Neural crest cell (in vitro differentiated cells): Measurements from ENCODE around the gene LRRN4CL. TPM values are rescaled to one million over a fixed set of nuclear protein-coding genes. Genes with fewer than 3 reads are reported as not detected.
A peak's percentile ranks its signal among the peaks of the same experiment; 100 is the strongest.

Experiments used
- DNase-seq: peaks from one replicate; pipeline ENCODE4 v3.0.0; 2021; ENCODE audit warnings: low read depth, mixed read lengths, low spot score
- H3K27ac Mint-ChIP-seq: one replicate; pipeline ENCODE4 v1.8.0; 2021; ENCODE audit warnings: mild to moderate bottlenecking, mixed read lengths; ENCODE audit not compliant: unreplicated experiment
- H3K27me3 Mint-ChIP-seq: 2 replicates; pipeline ENCODE4 v1.8.0; 2021; ENCODE audit warnings: low read depth, mild to moderate bottlenecking, mixed read lengths
- H3K36me3 Mint-ChIP-seq: 2 replicates; pipeline ENCODE4 v1.8.0; 2021; ENCODE audit warnings: low read depth, mild to moderate bottlenecking, mixed read lengths
- H3K4me1 Mint-ChIP-seq: 2 replicates; pipeline ENCODE4 v1.8.0; 2021; ENCODE audit warnings: mixed read lengths
- H3K4me3 Mint-ChIP-seq: one replicate; pipeline ENCODE4 v1.8.0; 2021; ENCODE audit warnings: mild to moderate bottlenecking, mixed read lengths
- H3K9me3 Mint-ChIP-seq: 2 replicates; pipeline ENCODE4 v1.8.0; 2021; ENCODE audit warnings: mixed read lengths
- CTCF ChIP-seq: fragments of 200-600 bp; sonication (generic); conservative IDR thresholded peaks from 2 replicates; pipeline ENCODE4 v1.5.0; 2021; ENCODE audit warnings: antibody characterized with exemption, mild to moderate bottlenecking
- total RNA-seq: library from RNA; stranded (reverse); gene quantifications from 2 replicates; pipeline ENCODE4 v1.2.1, GENCODE V29; 2021

LRRN4CL gene
- total RNA-seq, 1 donor from 2014 or later, result 1.8 TPM

- Mint-ChIP-seq H3K27ac (peak overlapping the region; percentile 99), H3K4me1 (peaks cover 38% of the 10 kb centered on the region), H3K9me3 (no peaks in the 10 kb centered on the region), H3K27me3 (no peaks in the 10 kb centered on the region), H3K4me3 (peak overlapping the region; percentile 97), H3K36me3 (peaks cover 14% of the 10 kb centered on the region)
- DNase-seq, result peak; percentile 64
- no peak for TF ChIP-seq CTCF
Observed at GRCh38 chr11:62727872-62728170, 38.5 kb upstream of the LRRN4CL start.

GRCh38 chr11:62727165-62727871, 38.0 kb upstream of the LRRN4CL start, which contains the start of gene HNRNPUL2:
HNRNPUL2 (minus strand) TSS chr11:62727457; CDS start chr11:62727156, 301 bp downstream.
- Mint-ChIP-seq H3K4me3 (peak within 1 kb of the TSS; percentile 97), H3K27me3 (no peaks in the 10 kb centered on the region), H3K9me3 (no peaks in the 10 kb centered on the region), H3K27ac (peak within 1 kb of the TSS; percentile 99), H3K4me1 (peaks cover 43% of the 10 kb centered on the region), H3K36me3 (peaks cover 19% of the 10 kb centered on the region)
- peak; percentile 98 for DNase-seq
- no peak for TF ChIP-seq CTCF

GRCh38 chr11:62726915-62727164, 37.5 kb upstream of the LRRN4CL start:
- Mint-ChIP-seq H3K27ac (no peak overlapping the region), H3K4me1 (peaks cover 48% of the 10 kb centered on the region)

GRCh38 chr11:62726156-62726914, 37.0 kb upstream of the LRRN4CL start:
- no peak for DNase-seq
- peaks cover 28% of the 10 kb centered on the region for H3K36me3 Mint-ChIP-seq
- H3K27me3 Mint-ChIP-seq, result no peaks in the 10 kb centered on the region
- H3K9me3 Mint-ChIP-seq, result no peaks in the 10 kb centered on the region
- peak overlapping the region; percentile 97 for H3K27ac Mint-ChIP-seq
- no peak for TF ChIP-seq CTCF
- peaks cover 50% of the 10 kb centered on the region for H3K4me1 Mint-ChIP-seq
- peak overlapping the region; percentile 95 for H3K4me3 Mint-ChIP-seq

More at GRCh38 chr11:62726915-62727164, 37.5 kb upstream of the LRRN4CL start:
- H3K27me3 Mint-ChIP-seq, result no peaks in the 10 kb centered on the region
- peak overlapping the region; percentile 97 for H3K4me3 Mint-ChIP-seq
- no peak for TF ChIP-seq CTCF
- H3K36me3 Mint-ChIP-seq, result peaks cover 23% of the 10 kb centered on the region
- no peaks in the 10 kb centered on the region for H3K9me3 Mint-ChIP-seq
- DNase-seq, result no peak

GRCh38 chr11:62725646-62726045, 36.3 kb upstream of the LRRN4CL start:
- Mint-ChIP-seq H3K4me3 (peak overlapping the region; percentile 95), H3K9me3 (no peaks in the 10 kb centered on the region), H3K27me3 (no peaks in the 10 kb centered on the region), H3K36me3 (peaks cover 33% of the 10 kb centered on the region), H3K4me1 (peaks cover 54% of the 10 kb centered on the region), H3K27ac (peak overlapping the region; percentile 97)
- no peak for TF ChIP-seq CTCF
- DNase-seq, result no peak
